Left cardiac atrium (tissue), 4 donors: Measurements from ENCODE around the gene KLHDC4. TPM values are rescaled to one million over a fixed set of nuclear protein-coding genes. Genes with fewer than 3 reads are reported as not detected.
A peak's percentile ranks its signal among the peaks of the same experiment; 100 is the strongest.
"Not testable (repeated sequence)": the region's sequence is repeated elsewhere in the genome, so short reads cannot be mapped to it uniquely, and the experiment has no call there.

Experiments used
- ATAC-seq, 2 donors: fragments of 200-7000 bp; cut with Tn5 transposase; one replicate each; pipeline ENCODE4 v1.9.1; 2020; ENCODE audit warnings: mild to moderate bottlenecking in 2 of 2, moderate library complexity in 2 of 2
- DNase-seq: peaks from one replicate; pipeline ENCODE4 v3.0.0-alpha.2; 2020
- intact Hi-C, 2 donors: fragments of 100-400 bp; cut with DNase I; formaldehyde crosslinking; loops; one replicate each; pipeline versions ENCODE4 v1.14.1 to v1.15.1; 2022 to 2023
- total RNA-seq, 2 donors: library from RNA; stranded (reverse); fragmentation: NEBNext Ultra II Directional; extraction: Animal tissue kit (Norgen Biotek cat#: 25700); gene quantifications; one replicate each; pipeline ENCODE4 v1.2.1, GENCODE V29; 2021
- donor health status: DM: no; HTN: yes; CAD: no.
- donor health status: DM: no; HTN: yes; CAD: no; lungs with severe emphysema.
- donor health status: DM: yes; HTN: yes; CAD: no.
- donor health status: Dilated cardiomyopathy.

The KLHDC4 gene
- total RNA-seq, 2 donors from 2014 or later: 11.4 to 18.0 TPM

- intact Hi-C loops: no loop called here
- ATAC-seq (no peak), DNase-seq (no peak)
These were observed 40.1 kb downstream of the KLHDC4 start for GRCh38 chr16:87725596-87726235.

- DNase-seq (no peak), ATAC-seq (no peak)
- intact Hi-C loops: no loop called here
These were observed 41.1 kb downstream of the KLHDC4 start for GRCh38 chr16:87724490-87725291.

GRCh38 chr16:87723226-87723623, 42.6 kb downstream of the KLHDC4 start:
- intact Hi-C loops: no loop called here
- peak; percentile 75 for DNase-seq

GRCh38 chr16:87722590-87723225, 43.1 kb downstream of the KLHDC4 start:
- DNase-seq (no peak), ATAC-seq (peak in 1 of 2 donors; percentile 16)
- intact Hi-C loops: no loop called here

More at GRCh38 chr16:87723226-87723623, 42.6 kb downstream of the KLHDC4 start:
- ATAC-seq: peak; percentile 83 to 93

- intact Hi-C loops: no loop called here
- DNase-seq (no peak), ATAC-seq (no peak)
These were observed 43.9 kb downstream of the KLHDC4 start for GRCh38 chr16:87721622-87722585.

- DNase-seq (no peak), ATAC-seq (no peak)
- intact Hi-C loops: no loop called here
These were observed 45.3 kb downstream of the KLHDC4 start for GRCh38 chr16:87720446-87720845.

GRCh38 chr16:87718831-87719230, 47.0 kb downstream of the KLHDC4 start:
- DNase-seq, intact Hi-C loops, ATAC-seq: not testable (repeated sequence)

GRCh38 chr16:87715658-87716057, 50.1 kb downstream of the KLHDC4 start:
- ATAC-seq (no peak), DNase-seq (no peak)
- intact Hi-C loops: no loop called here

GRCh38 chr16:87715231-87715630, 50.6 kb downstream of the KLHDC4 start:
- no peak for ATAC-seq
- intact Hi-C loops: no loop called here

GRCh38 chr16:87713451-87714229, 52.1 kb downstream of the KLHDC4 start:
- intact Hi-C loops: no loop called here
- ATAC-seq: peak in 1 of 2 donors; percentile 47

More at GRCh38 chr16:87715231-87715630, 50.6 kb downstream of the KLHDC4 start:
- DNase-seq: no peak

GRCh38 chr16:87712184-87712762, 53.5 kb downstream of the KLHDC4 start:
- intact Hi-C loops: no loop called here
- DNase-seq (no peak), ATAC-seq (no peak)

More at GRCh38 chr16:87713451-87714229, 52.1 kb downstream of the KLHDC4 start:
- no peak for DNase-seq

- no peak for ATAC-seq
- intact Hi-C loops: no loop called here
- no peak for DNase-seq
These were observed 54.9 kb downstream of the KLHDC4 start for GRCh38 chr16:87710887-87711286.

- DNase-seq: no peak
- intact Hi-C loops: no loop called here
- no peak for ATAC-seq
These were observed 56.1 kb downstream of the KLHDC4 start for GRCh38 chr16:87709677-87710076.

GRCh38 chr16:87708881-87709638, 56.7 kb downstream of the KLHDC4 start:
- intact Hi-C loops: no loop called here
- DNase-seq (no peak), ATAC-seq (no peak)

- ATAC-seq: no peak
- intact Hi-C loops: no loop called here
- no peak for DNase-seq
These were observed 57.8 kb downstream of the KLHDC4 start for GRCh38 chr16:87707714-87708580.

GRCh38 chr16:87707097-87707496, 58.7 kb downstream of the KLHDC4 start:
- ATAC-seq (no peak), DNase-seq (no peak)
- intact Hi-C loops: no loop called here
